ENCODE measurements around the gene LMF2. TPM values are rescaled to one million over a fixed set of nuclear protein-coding genes. Genes with fewer than 3 reads are reported as not detected.
"Not testable (repeated sequence)": the region's sequence is repeated elsewhere in the genome, so short reads cannot be mapped to it uniquely, and the experiment has no call there.

LMF2 gene
- total RNA-seq, 3 donors from 2014 or later: 57.8 to 66.4 (median 60.7) TPM

GRCh38 chr22:50537765-50538164 lies 30.3 kb upstream of the LMF2 start:
- H3K4me1 ChIP-seq (ENCODE audit: low read depth): peaks cover 21% of the 10 kb centered on the region
- no peaks in the 10 kb centered on the region for H3K36me3 ChIP-seq (ENCODE audit: low read depth)
- intact Hi-C loops (cut with DNase I, micrococcal nuclease): no loop called here
- H3K4me3 ChIP-seq: no peak overlapping the region
- DNase-seq: peak in 2 of 3 donors; percentile 21 to 35
- no peak for TF ChIP-seq CTCF (IDR thresholded peaks at IDR 0.05)
- H3K9me3 ChIP-seq: no peaks in the 10 kb centered on the region
- ATAC-seq: no peak

- intact Hi-C loops (cut with DNase I, micrococcal nuclease): no loop called here
- Histone ChIP-seq H3K4me1 (ENCODE audit: low read depth) (peaks cover 21% of the 10 kb centered on the region), H3K36me3 (ENCODE audit: low read depth) (no peaks in the 10 kb centered on the region), H3K4me3 (no peak overlapping the region), H3K9me3 (no peaks in the 10 kb centered on the region)
- no peak for TF ChIP-seq CTCF (IDR thresholded peaks at IDR 0.05)
- no peak for ATAC-seq
- DNase-seq: no peak
These were observed 28.7 kb upstream of the LMF2 start for GRCh38 chr22:50536226-50536625.

GRCh38 chr22:50535113-50535512 lies 27.6 kb upstream of the LMF2 start:
- ATAC-seq (no peak), DNase-seq (peak in 1 of 3 donors; percentile 15)
- no peak for TF ChIP-seq CTCF (IDR thresholded peaks at IDR 0.05)
- H3K4me1 ChIP-seq (ENCODE audit: low read depth): peaks cover 29% of the 10 kb centered on the region
- no peak overlapping the region for H3K4me3 ChIP-seq
- no peaks in the 10 kb centered on the region for H3K36me3 ChIP-seq (ENCODE audit: low read depth)
- intact Hi-C loops (cut with DNase I, micrococcal nuclease): no loop called here
- H3K9me3 ChIP-seq: no peaks in the 10 kb centered on the region

- H3K4me3 ChIP-seq; H3K9me3 ChIP-seq; ATAC-seq; H3K36me3 ChIP-seq (ENCODE audit: low read depth); intact Hi-C loops (cut with DNase I, micrococcal nuclease): not testable (repeated sequence)
- H3K4me1 ChIP-seq (ENCODE audit: low read depth): peaks cover 25% of the 10 kb centered on the region
- DNase-seq: peak in 2 of 3 donors; percentile 41 to 62
These were observed 26.6 kb upstream of the LMF2 start for GRCh38 chr22:50533856-50534711.

- peak in 1 of 3 donors; percentile 25 for DNase-seq
- intact Hi-C loops (cut with DNase I, micrococcal nuclease): no loop called here
- H3K9me3 ChIP-seq: no peaks in the 10 kb centered on the region
- ATAC-seq: no peak
- H3K36me3 ChIP-seq (ENCODE audit: low read depth): no peaks in the 10 kb centered on the region
- TF ChIP-seq CTCF (IDR thresholded peaks at IDR 0.05): no peak
- no peak overlapping the region for H3K4me3 ChIP-seq
- peaks cover 22% of the 10 kb centered on the region for H3K4me1 ChIP-seq (ENCODE audit: low read depth)
These were observed 25.6 kb upstream of the LMF2 start for GRCh38 chr22:50532824-50533796.
